ENCODE results near the gene SMAGP. TPM values are rescaled to one million over a fixed set of nuclear protein-coding genes. Genes with fewer than 3 reads are reported as not detected.

SMAGP gene, protein sequence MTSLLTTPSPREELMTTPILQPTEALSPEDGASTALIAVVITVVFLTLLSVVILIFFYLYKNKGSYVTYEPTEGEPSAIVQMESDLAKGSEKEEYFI
- total RNA-seq (2012; rRNA removed) (12.2 and 15.6 TPM in 2 replicates), polyA plus RNA-seq (2012; rRNA removed) (35.8 and 42.7 TPM in 2 replicates), Bru-seq, nascent RNA (percentile 59 among the genes with signal in this experiment), BruChase-seq, experiment 1, labeled RNA remaining after a 6-hour chase (percentile 56 among the genes with signal in this experiment), BruChase-seq, experiment 2, labeled RNA remaining after a 2-hour chase (percentile 47 among the genes with signal in this experiment)
- polyA plus RNA-seq (2012; cell fraction: cytosol; rRNA removed), result 17.0 and 41.6 TPM in 2 replicates
- 6.5 and 18.3 TPM in 2 replicates for polyA plus RNA-seq (2012; cell fraction: nucleus; rRNA removed; ENCODE audit: low replicate concordance)
- long read RNA-seq, transcript SMAGP-203 (4 exons, 2,350 nt), result major isoform, 11 of 17 reads
- long read RNA-seq, partial matches to known transcripts, result 0 of 17 reads
- long read RNA-seq, other reads (novel, unspliced or antisense), result 2 of 17 reads

DNA sequence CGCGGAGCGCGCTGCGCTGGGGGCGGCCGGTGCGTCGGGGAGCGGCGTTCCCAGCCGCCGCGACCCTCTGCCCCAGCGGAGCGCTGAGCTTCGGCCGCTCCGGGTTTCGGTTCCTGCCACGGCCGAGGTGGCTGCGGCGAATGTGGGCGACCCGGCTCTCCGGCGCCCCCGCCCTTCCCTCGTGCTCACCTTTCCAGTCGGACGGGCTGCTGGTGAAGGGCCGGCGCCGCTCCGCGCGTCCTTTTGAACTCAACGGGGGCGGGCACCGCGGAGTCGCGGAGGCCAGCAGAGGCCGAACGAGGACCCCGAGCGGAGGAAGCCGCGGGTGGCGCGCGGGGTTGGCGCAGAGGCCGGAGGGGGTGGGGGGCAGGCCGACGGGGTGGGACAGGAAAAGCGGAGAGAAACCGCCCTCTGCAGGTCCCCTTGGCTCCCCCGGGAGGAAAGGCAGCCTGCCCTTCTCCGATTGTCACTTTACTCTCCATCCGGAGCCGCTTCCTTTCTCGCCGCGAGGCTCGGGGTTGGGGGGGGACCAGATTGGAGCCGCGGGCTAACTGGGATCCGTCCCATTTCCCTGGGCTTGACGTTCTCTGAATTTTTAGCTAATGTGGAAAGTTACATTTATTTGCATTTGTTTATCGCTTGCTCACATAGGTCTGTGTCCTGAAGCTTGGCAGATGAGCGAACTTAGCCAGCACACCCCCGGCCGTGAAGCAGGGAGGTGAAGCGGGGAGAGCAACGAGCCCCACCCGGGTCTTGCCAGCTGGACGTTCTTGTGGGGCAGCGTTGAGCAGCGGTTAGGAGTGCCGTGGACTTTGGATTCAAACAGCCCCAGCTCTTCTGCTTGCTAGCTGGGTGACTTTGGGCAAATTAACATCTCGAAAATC lies at the start of gene SMAGP:
SMAGP (minus strand) TSS at position 349 of the 884 bp plus-strand sequence. CDS start 1,137 bp downstream, outside the sequence.
- H3K36me3 ChIP-seq (ENCODE audit: control insufficient read depth, insufficient read depth, low read length), result no peaks in the 10 kb centered on the region
- H3K4me3 ChIP-seq (ENCODE audit: insufficient read depth, low read depth, low read length), result peak within 1 kb of the TSS; percentile 74
- H2AK5ac ChIP-seq (ENCODE audit: low read depth, low read length), result peak within 1 kb of the TSS; percentile 83
- H3K9ac ChIP-seq (ENCODE audit: low read depth, low read length), result peak within 1 kb of the TSS; percentile 74
- H3K27ac ChIP-seq (ENCODE audit: insufficient read depth, low read length), result peak within 1 kb of the TSS; percentile 53
- peak within 1 kb of the TSS; percentile 94 for H2BK20ac ChIP-seq (ENCODE audit: low read depth, low read length)
- peak within 1 kb of the TSS; percentile 88 for H2BK120ac ChIP-seq (ENCODE audit: low read depth, low read length)
- peak within 1 kb of the TSS; percentile 90 for H3K23ac ChIP-seq (ENCODE audit: low read depth, low read length)
- no TSS peak for BruUV-seq (replicated peaks)
- dilution Hi-C loops (cut with HindIII; ENCODE audit: low sequenced_read_pairs, unreplicated experiment), result no loop called here
- H2BK5ac ChIP-seq (ENCODE audit: low read depth, low read length, poor library complexity, severe bottlenecking), result peak within 1 kb of the TSS; percentile 88
- peak within 1 kb of the TSS; percentile 83 for H4K91ac ChIP-seq (ENCODE audit: insufficient read depth, low read depth, low read length)
- DNase-seq (peak; percentile 21), ATAC-seq (ENCODE audit: low read depth) (peak; percentile 67)
- H3K14ac ChIP-seq (replicated peaks; ENCODE audit: low read depth, low read length), result peak within 1 kb of the TSS; percentile 90
- in situ Hi-C loops (cut with MboI; ENCODE audit: low sequenced_read_pairs), result no loop called here
- peak within 1 kb of the TSS; percentile 90 for H3K4ac ChIP-seq (ENCODE audit: low read depth, low read length)
- peaks cover 13% of the 10 kb centered on the region for H3K9me1 ChIP-seq (ENCODE audit: insufficient read depth, low read length)
- CTCF ChIA-PET, result interaction anchor here (2.7 kb wide), 1 partner anchor 71 kb away, joined by 19 read pairs; no protein-coding TSS in a partner anchor
- peak within 1 kb of the TSS; percentile 79 to 92 for H4K8ac ChIP-seq (ENCODE audit: low read depth in 2 of 2, low read length in 2 of 2)
- peak within 1 kb of the TSS; percentile 68 for H3K18ac ChIP-seq (ENCODE audit: low read depth, low read length)
- H3K4me2 ChIP-seq (ENCODE audit: low read depth, low read length), result peak within 1 kb of the TSS; percentile 86
- H2AFZ ChIP-seq (replicated peaks; ENCODE audit: low read length, poor library complexity), result peak within 1 kb of the TSS; percentile 88
- no peaks in the 10 kb centered on the region for H3K9me3 ChIP-seq (ENCODE audit: control insufficient read depth, insufficient read depth, low read length)
- H3K79me1 ChIP-seq (ENCODE audit: low read depth in 1 of 2, low read length in 2 of 2), result peaks cover 15 to 51% of the 10 kb centered on the region in 2 experiments
- peak within 1 kb of the TSS; percentile 95 for H2AK9ac ChIP-seq (replicated peaks; ENCODE audit: low read depth, low read length, poor library complexity)
- TF ChIP-seq CHD1 (IDR thresholded peaks at IDR 0.05; ENCODE audit: low read depth, low read length) (no peak), MAZ (IDR thresholded peaks at IDR 0.05; ENCODE audit: borderline replicate concordance, low read depth, low read length) (peak; percentile 18; the same call in 1 of the 2 replicates), POLR2A (IDR thresholded peaks at IDR 0.05; ENCODE audit: low read depth, low read length) (peak; percentile 33; the same call in 1 of the 2 replicates), FOS (IDR thresholded peaks at IDR 0.05; ENCODE audit: low read depth, low read length) (no peak), RCOR1 (IDR thresholded peaks at IDR 0.05; ENCODE audit: insufficient replicate concordance, low read length) (no peak)
- WGBS, 2 experiments (ENCODE audit: extremely low coverage in 2 of 2, insufficient read length in 1 of 2), result 1% methylated on average over 22 of the region's 83 CpGs; no CpG with 5 or more reads in 1 of the 2 experiments
- POLR2A ChIA-PET (ENCODE audit: unreplicated experiment), result interaction anchor here (0.6 to 1.1 kb wide), 2 partner anchors 29 to 31 kb away, joined by 3 to 5 read pairs; partner anchors contain the start of gene DAZAP2
- peak within 1 kb of the TSS; percentile 66 for H4K5ac ChIP-seq (ENCODE audit: low read depth, low read length)
- no peaks in the 10 kb centered on the region for H3K27me3 ChIP-seq (ENCODE audit: control insufficient read depth, insufficient read depth, low read length)
- peak within 1 kb of the TSS; percentile 77 for H3K56ac ChIP-seq (ENCODE audit: extremely low read depth, insufficient read depth, low read length)
- intact Hi-C loops (cut with micrococcal nuclease), result no loop called here
- no peaks in the 10 kb centered on the region for H4K20me1 ChIP-seq (ENCODE audit: insufficient read depth, low read length)
- H3K4me1 ChIP-seq (ENCODE audit: control insufficient read depth, insufficient read depth, low read length), result peaks cover 3% of the 10 kb centered on the region; the same call in 1 of the 2 replicates
- peak within 1 kb of the TSS; percentile 69 for H2BK15ac ChIP-seq (ENCODE audit: low read depth, low read length)

All from IMR-90 (cell line).